ENCODE measurements around the gene INO80B.
"Not testable (repeated sequence)": the region's sequence is repeated elsewhere in the genome, so short reads cannot be mapped to it uniquely, and the experiment has no call there.

Gene INO80B

GRCh38 chr2:74426181-74426758, 28.6 kb upstream of the INO80B start:
- no peak for DNase-seq

GRCh38 chr2:74427551-74427950, 27.3 kb upstream of the INO80B start:
- DNase-seq = no peak

GRCh38 chr2:74428675-74429074, 26.2 kb upstream of the INO80B start:
- no peak for DNase-seq

- DNase-seq = no peak
Measured at GRCh38 chr2:74429487-74430451, 25.1 kb upstream of the INO80B start.

GRCh38 chr2:74430502-74430901, 24.4 kb upstream of the INO80B start:
- DNase-seq = no peak

GRCh38 chr2:74436111-74436805, 18.6 kb upstream of the INO80B start:
- DNase-seq = no peak

- DNase-seq = no peak
Measured at GRCh38 chr2:74436848-74437695, 17.8 kb upstream of the INO80B start.

- no peak for DNase-seq
Measured at GRCh38 chr2:74438248-74438647, 16.6 kb upstream of the INO80B start.

- DNase-seq = no peak
Measured at GRCh38 chr2:74439373-74439772, 15.5 kb upstream of the INO80B start.

GRCh38 chr2:74439803-74440377, 15.0 kb upstream of the INO80B start:
- peak; percentile 30 for DNase-seq

GRCh38 chr2:74440378-74441169, 14.3 kb upstream of the INO80B start:
- peak; percentile 67 for DNase-seq

- no peak for DNase-seq
Measured at GRCh38 chr2:74441170-74441689, 13.7 kb upstream of the INO80B start.

- DNase-seq = no peak
Measured at GRCh38 chr2:74441690-74442482, 13.0 kb upstream of the INO80B start, which contains the start of gene RTKN. RTKN (minus strand) TSS chr2:74441937; CDS start chr2:74441816, 121 bp downstream.

- DNase-seq = not testable (repeated sequence)
Measured at GRCh38 chr2:74442483-74443297, 12.2 kb upstream of the INO80B start.

- no peak for DNase-seq
Measured at GRCh38 chr2:74444498-74445318, 10.2 kb upstream of the INO80B start.

GRCh38 chr2:74447230-74447999, 7.5 kb upstream of the INO80B start:
- DNase-seq = no peak

GRCh38 chr2:74448771-74449170, 6.1 kb upstream of the INO80B start:
- DNase-seq = no peak

Measured in NCI-H2227 treated with DMSO at 0.1 percent for 48 hours (cell line).